Amniotic stem cell (primary cell): Measurements from ENCODE around the gene ITPKA.
"Not testable (repeated sequence)": the region's sequence is repeated elsewhere in the genome, so short reads cannot be mapped to it uniquely, and the experiment has no call there.

ENCODE experiments used
- DNase-seq: peaks from one replicate; lab custom pipeline; 2025; lab: John Stamatoyannopoulos, UW

ITPKA gene

DNA sequence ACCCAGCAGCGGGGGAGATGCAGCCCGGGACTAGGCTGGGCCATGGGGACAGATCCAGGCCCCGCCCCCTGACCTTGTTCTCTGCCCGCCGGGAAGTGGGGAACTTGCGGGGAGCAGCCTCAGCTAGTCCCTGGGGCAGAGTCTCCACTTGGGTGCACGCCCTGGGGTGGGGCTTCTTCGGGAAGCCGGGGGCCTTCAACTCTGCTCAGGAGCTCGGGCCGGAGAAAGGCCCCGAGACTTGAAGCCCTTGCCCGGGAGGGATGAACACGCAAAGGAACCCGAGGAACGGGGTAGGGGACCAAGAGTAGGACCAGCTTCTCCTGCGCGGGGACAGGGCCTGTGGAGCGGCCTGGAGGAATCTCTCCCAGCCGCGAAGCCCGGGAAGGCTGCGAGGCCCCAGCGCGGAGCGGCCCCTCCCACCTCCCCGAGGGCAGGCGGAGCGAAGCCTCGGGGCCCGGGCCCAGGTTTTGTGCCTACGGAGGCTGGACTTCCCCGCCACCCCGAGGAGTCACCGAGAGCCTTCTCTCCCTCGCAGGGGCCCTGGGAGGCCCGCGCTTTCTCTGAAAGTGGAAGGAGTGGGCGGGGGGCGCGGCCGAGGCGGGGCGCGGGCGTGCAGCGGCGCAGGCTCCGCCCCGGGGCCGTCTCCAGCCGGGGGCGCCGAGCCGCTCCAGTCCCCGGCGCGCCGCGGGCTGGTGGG, at the start of gene ITPKA:
Gene ITPKA (plus strand): TSS at position 670 of the 697 bp plus-strand sequence. CDS start 54 bp downstream, outside the sequence.
- DNase-seq, result peak; percentile 47

- DNase-seq, result no peak
Observed at GRCh38 chr15:41445399-41445798, 48.3 kb upstream of the ITPKA start.

- no peak for DNase-seq
Observed at GRCh38 chr15:41462084-41462795, 31.4 kb upstream of the ITPKA start.

DNA sequence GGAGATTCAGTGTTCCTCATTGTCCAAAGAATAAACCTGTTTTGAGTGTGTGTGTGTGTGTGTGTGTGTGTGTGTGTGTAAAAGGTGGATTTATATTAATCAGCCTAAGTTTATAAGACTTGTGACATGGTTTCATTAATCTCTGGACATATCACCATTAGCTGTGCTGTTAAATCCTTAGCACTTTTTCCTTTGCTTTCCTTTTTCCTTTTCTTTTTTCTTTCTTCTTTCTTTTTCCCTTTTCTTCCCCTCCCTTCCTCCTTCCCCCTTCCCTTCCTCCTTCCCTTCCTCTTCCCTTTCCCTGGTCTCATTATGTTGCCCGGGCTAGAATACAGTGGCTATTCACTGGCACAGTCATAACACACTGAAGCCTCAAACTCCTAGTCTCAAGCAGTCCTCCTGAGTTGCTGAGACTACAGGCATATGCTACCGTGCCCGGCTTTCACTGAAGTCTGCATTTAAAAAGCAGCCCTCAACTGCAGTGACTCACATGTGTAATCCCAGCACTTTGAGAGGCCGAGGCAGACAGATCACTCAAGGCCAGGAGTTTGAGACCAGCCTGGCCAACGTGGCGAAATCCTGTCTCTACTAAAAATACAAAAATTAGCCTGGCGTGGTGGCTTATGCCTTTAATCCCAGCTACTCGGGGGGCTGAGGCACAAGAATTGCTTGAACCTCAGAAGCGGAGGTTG, 28.6 kb upstream of the ITPKA start:
- no peak for DNase-seq

DNA sequence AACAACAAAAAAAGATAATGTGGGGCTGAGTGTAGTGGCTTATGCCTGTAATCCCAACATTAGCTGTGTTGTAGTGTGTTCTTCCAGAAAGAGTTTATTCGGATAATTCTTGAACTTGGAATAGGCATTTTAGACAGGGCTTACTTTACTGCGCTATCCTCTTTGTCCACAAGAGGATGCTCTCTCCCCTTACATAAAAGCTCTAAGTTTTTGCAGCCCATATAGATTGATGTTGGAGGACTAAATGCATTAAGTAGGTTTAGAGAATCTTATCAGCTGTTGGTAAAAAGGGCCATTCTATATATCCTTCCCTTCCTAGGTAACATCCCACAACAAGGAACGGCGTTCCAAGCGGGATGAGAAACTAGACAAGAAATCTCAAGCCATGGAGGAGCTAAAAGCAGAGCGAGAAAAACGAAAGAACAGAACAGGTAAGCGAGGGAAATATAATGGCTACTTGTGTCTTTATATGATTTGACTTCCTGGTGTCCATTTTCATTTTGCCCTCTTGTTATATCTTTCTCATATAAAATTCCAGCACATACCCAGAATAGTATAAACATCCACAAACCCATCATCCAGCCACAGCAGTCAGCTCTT, 27.8 kb upstream of the ITPKA start:
- no peak for DNase-seq

- no peak for DNase-seq
Observed at GRCh38 chr15:41466711-41467110, 27.0 kb upstream of the ITPKA start.

DNA sequence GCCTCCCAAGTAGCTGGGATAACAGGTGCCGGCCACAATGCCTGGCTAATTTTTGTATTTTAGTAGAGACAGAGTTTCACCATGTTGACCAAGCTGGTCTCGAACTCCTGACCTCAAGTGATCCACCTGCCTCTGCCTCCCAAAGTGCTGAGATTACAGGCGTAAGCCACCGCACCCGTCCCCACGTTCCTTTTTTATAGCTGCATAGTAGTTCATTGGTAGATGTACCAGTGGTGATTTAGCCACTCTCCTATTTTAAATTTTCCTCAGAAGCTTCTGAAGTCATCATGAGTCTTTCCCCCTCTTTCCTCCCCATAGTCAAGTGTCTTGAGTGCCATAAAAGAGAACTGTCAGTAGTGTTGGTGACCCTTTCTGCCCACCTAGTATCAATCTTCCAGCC, 24.0 kb upstream of the ITPKA start:
- DNase-seq, result not testable (repeated sequence)

DNA sequence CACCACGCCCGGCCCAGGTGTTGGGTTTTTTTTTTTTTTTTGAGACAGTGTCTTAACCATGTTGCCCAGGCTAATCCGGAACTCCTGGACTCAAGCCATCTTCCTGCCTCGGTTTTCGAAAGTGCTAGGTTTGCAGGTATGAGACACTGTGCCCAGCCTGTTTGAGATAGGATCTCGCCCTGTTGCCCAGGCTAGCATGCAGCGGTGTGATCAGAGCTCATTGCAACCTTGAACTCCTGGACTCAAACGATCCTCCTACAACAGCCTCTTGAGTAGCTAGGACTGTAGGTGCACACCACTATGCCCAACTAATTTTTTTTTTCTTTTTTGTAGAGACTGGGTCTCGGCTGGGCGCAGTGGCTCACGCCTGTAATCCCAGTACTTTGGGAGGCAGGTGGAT, 20.3 kb upstream of the ITPKA start:
- DNase-seq, result no peak

DNA sequence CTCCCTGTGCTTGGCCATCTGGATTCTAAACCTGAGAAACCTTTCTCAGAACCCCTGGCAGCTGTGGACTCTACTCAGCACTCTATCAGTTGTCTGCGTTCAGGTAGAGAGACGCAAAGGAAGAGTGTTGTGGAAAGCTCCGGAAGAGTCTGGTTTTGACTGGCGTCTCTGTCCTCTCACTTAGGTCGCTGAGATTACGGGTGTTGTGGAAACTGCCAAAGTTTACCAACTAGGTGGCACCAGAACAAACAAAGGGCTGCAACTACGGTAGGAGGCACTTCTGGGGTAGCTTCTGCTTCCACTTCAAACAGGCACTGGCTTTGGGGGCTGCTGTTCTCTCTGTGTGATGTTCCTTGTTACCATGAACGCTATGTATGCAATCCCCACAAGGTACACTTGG, 19.2 kb upstream of the ITPKA start:
- no peak for DNase-seq

- DNase-seq, result no peak
Observed at GRCh38 chr15:41474941-41475340, 18.7 kb upstream of the ITPKA start.

- no peak for DNase-seq
Observed at GRCh38 chr15:41476416-41477048, 17.1 kb upstream of the ITPKA start.

DNA sequence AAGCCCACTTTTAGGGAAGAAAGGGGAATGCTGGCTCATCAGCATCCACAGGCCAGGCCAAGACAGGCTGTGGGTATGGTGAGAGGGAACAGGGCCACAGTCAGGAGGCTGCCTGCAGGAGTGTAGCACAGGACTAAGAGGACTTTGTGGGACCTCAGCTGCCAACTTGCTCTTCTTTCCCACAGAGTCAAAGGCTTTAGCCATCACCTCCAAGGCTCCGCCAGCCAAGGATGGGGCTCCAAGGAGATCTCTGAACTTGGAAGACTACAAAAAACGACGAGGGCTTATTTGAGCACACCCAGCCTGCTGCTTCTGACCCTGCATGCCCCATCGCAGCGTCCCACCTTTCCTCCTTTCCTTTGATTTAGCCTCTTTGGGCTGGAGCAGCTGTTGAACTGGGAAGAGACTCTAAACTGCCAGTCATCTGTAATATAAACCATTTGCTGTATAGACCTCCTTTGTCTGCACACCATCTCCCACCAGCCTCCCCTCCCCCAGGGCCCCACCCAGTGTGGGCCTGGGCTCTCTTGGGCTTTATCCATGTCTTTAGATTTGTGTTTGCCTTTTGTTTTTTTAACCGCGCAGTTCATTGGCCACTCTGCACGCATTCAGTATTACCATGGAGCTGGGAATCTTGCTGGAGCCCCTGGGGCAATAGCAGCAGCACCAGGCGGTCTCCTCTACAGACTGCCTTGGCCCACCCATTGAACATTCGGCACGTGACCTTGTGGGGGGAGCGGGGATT, 13.1 kb upstream of the ITPKA start:
- DNase-seq, result no peak

DNA sequence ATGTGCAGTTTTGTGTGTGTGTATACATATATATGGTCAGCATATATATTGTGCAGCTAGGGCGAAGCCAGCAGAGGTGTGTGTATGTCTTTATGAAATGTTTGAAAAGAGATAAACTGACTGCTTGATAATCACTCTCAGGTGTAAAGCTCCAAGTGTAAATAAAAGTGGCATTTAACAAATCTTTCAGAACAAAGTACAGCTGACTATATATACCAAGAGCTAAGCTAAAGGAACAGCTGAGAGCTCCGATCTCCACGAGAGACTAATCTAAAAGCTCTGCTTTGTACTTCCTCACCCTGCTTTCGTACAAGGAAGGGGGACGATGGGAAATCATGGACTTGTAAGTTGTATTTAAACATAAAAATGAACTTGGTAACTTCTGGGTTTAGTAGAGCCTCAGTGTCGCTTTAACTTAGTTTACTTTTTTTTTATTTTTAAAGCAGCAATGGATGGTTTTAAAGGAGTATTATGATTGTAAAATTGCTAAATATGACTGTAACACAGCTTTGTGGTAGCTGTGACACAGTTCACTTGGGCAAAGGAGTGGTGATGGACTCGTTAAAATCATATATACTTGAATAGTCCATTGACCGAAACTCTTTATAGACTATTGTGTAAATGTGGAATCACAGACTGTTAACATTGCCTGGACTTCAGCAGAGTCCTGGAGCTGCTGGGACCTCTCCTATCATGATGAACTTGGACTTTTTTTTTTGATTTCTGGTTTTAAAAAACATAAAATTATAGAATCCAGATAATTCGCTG, 11.4 kb upstream of the ITPKA start:
- DNase-seq, result no peak

- DNase-seq, result no peak
Observed at GRCh38 chr15:41483115-41483514, 10.6 kb upstream of the ITPKA start.

DNA sequence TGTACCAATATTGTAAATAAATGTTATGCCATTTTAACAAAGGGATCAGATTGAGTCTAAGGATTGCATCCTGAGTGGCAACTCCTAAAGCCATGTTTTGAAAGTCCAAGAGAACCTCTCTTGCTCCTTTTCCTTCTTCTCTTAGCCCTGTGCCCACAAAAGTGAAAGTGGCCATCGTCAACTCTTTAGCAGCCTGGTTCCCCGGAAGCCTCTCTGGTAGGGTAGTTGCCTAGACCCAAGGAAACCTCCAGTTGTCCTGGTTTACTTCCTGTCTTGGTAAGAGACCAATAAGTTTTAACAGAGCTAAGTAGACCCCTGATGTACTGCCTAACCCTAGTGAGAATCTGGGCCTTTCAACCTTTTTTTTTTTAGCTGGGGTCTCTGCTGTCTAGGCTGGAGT, 10.2 kb upstream of the ITPKA start:
- DNase-seq, result no peak

GRCh38 chr15:41484937-41485625, 8.6 kb upstream of the ITPKA start:
- no peak for DNase-seq

- DNase-seq, result no peak
Observed at GRCh38 chr15:41486286-41486685, 7.4 kb upstream of the ITPKA start.

- no peak for DNase-seq
Observed at GRCh38 chr15:41487381-41487780, 6.3 kb upstream of the ITPKA start.

DNA sequence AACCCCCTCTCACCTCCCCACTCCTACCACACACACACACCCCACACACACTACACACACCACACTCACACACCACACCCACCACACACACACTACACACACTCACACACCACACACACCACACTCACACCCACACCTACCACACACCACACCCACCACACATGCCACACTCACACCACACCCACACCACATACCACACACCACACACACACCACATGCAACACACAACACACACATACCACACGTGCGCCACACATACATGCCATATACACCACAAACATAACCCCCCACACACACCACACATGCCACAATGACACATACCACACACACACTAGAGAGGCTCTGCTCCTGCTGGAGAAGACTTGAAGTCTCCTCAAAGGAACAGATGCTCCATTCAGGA, 5.9 kb upstream of the ITPKA start:
- no peak for DNase-seq

GRCh38 chr15:41489641-41490040, 4.0 kb upstream of the ITPKA start:
- DNase-seq, result no peak
